Mesothelial cell of epicardium (in vitro differentiated cells): ENCODE data around the gene DPYD. TPM values are rescaled to one million over a fixed set of nuclear protein-coding genes. Genes with fewer than 3 reads are reported as not detected.

Source experiments
- DNase-seq, 2 experiments: peaks; one replicate each; pipeline ENCODE4 v3.0.0; 2021; ENCODE audit warnings: low spot score in 2 of 2; ENCODE audit not compliant: unreplicated experiment in 2 of 2
- H3K27ac Mint-ChIP-seq: 2 replicates; pipeline ENCODE4 v1.8.0; 2021; ENCODE audit warnings: mixed read lengths
- H3K27me3 Mint-ChIP-seq: 2 replicates; pipeline ENCODE4 v1.8.0; 2021; ENCODE audit warnings: low read depth, mixed read lengths
- H3K36me3 Mint-ChIP-seq: 2 replicates; pipeline ENCODE4 v1.8.0; 2021; ENCODE audit warnings: mixed read lengths
- H3K4me1 Mint-ChIP-seq: 2 replicates; pipeline ENCODE4 v1.8.0; 2021; ENCODE audit warnings: mixed read lengths
- H3K4me3 Mint-ChIP-seq: 2 replicates; pipeline ENCODE4 v1.8.0; 2021; ENCODE audit warnings: mild to moderate bottlenecking, moderate library complexity, mixed read lengths
- H3K9me3 Mint-ChIP-seq: 2 replicates; pipeline ENCODE4 v1.8.0; 2021; ENCODE audit warnings: mixed read lengths
- total RNA-seq: library from RNA; stranded (reverse); gene quantifications from 3 replicates; pipeline ENCODE4 v1.2.1, GENCODE V29; 2021
- TF ChIP-seq, protein P1 (sequence below): fragments of 200-600 bp; sonication (generic); IDR thresholded peaks from one replicate; pipeline ENCODE4 v1.5.0; 2021; ENCODE audit warnings: antibody characterized with exemption; ENCODE audit not compliant: unreplicated experiment

DPYD gene
- total RNA-seq, 1 donor from 2014 or later, result 13.3 TPM

DNA sequence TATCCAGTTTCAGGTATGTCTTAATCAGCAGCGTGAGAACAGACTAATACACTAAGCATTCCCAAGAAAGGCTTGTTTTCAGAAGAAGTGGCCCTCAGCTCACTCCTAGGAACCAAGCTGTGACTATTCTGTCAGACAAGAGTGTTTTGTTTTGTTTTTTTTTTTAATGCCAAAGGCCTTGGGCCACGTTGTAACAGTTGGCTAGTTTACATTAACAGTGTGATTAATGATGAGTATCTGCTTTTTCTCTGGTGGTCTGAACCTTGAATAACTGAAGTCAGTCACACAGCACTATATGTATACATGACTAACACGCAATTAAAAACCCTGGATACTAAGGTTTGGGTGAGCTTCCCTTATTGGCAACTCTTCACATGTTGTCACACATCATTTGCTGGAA is 21.9 kb downstream of the DPYD start:
- Mint-ChIP-seq H3K27me3 (no peaks in the 10 kb centered on the region), H3K9me3 (peaks cover 25% of the 10 kb centered on the region), H3K36me3 (peaks cover 8% of the 10 kb centered on the region), H3K4me1 (peaks cover 10% of the 10 kb centered on the region), H3K27ac (no peak overlapping the region), H3K4me3 (no peak overlapping the region)
- TF ChIP-seq, protein P1, sequence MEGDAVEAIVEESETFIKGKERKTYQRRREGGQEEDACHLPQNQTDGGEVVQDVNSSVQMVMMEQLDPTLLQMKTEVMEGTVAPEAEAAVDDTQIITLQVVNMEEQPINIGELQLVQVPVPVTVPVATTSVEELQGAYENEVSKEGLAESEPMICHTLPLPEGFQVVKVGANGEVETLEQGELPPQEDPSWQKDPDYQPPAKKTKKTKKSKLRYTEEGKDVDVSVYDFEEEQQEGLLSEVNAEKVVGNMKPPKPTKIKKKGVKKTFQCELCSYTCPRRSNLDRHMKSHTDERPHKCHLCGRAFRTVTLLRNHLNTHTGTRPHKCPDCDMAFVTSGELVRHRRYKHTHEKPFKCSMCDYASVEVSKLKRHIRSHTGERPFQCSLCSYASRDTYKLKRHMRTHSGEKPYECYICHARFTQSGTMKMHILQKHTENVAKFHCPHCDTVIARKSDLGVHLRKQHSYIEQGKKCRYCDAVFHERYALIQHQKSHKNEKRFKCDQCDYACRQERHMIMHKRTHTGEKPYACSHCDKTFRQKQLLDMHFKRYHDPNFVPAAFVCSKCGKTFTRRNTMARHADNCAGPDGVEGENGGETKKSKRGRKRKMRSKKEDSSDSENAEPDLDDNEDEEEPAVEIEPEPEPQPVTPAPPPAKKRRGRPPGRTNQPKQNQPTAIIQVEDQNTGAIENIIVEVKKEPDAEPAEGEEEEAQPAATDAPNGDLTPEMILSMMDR, result no peak
- no peak for DNase-seq

DNA sequence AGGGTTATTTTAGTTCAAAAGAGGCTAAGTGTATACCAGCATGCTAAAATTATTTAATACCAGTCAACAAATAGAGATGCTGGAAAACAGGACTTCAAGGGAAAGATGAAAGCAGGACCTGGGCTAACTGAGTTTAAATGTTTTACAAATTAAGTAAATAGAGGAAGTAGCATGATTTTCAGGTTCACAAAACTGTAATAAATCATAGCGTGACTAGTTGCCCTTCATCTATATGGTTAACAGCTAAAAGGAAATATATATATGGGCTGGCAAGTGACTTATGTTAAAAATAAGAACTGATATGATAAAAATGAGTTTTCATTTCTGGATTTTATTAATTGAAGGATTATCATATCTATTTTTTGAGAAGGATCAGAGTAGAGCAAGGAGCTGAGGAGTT is 25.6 kb downstream of the DPYD start:
- DNase-seq, result no peak
- Mint-ChIP-seq H3K27me3 (no peaks in the 10 kb centered on the region), H3K9me3 (peaks cover 25% of the 10 kb centered on the region)

DNA sequence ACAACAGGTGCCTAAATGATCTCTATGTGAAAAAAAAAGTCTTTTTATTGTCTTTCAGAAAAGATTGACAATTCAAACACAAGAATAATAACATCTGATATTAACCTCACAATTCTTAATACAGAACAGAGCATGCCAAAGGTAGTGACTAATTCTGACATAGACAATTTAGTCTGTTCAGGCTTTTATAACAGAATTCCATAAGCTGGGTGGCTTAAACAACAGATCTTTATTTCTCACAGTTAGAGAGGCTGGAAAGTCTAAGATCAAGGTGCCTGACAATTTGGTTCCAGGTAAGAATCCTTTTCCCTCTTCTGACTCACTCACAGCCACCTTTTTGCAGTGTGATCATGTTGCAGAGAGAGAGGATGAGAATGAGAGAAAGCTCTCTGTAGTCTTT is 27.0 kb downstream of the DPYD start:
- no peak for DNase-seq
- no peaks in the 10 kb centered on the region for H3K27me3 Mint-ChIP-seq
- H3K4me1 Mint-ChIP-seq, result no peaks in the 10 kb centered on the region
- H3K27ac Mint-ChIP-seq, result no peak overlapping the region
- H3K36me3 Mint-ChIP-seq, result peaks cover 9% of the 10 kb centered on the region
- peaks cover 26% of the 10 kb centered on the region for H3K9me3 Mint-ChIP-seq
- H3K4me3 Mint-ChIP-seq, result no peak overlapping the region
- TF ChIP-seq, protein P1, result no peak

More for the DNA sequence above, 25.6 kb downstream of the DPYD start:
- Mint-ChIP-seq H3K36me3 (peaks cover 8% of the 10 kb centered on the region), H3K27ac (no peak overlapping the region), H3K4me3 (no peak overlapping the region), H3K4me1 (peaks cover 3% of the 10 kb centered on the region)
- TF ChIP-seq, protein P1, result no peak

DNA sequence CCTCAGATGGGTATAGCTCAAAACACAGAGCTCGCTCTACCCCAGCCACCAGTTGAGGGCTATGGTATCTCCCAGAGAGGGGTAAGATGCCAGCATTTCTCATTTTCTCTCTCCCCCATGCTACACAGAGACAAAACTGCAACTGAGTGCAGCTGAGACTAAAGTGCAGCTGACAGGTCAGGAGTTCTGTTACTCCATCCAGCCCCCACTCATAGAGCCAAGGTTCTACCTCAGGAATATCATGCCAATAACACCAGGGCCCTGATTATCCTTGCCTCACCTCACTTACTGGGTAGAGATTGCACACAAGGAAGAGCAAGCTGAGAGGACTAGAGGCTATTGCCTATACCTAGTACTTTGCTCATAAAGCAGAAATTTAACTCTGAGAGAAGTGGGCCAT is 34.6 kb downstream of the DPYD start:
- H3K36me3 Mint-ChIP-seq, result peaks cover 14% of the 10 kb centered on the region
- no peak for DNase-seq

DNA sequence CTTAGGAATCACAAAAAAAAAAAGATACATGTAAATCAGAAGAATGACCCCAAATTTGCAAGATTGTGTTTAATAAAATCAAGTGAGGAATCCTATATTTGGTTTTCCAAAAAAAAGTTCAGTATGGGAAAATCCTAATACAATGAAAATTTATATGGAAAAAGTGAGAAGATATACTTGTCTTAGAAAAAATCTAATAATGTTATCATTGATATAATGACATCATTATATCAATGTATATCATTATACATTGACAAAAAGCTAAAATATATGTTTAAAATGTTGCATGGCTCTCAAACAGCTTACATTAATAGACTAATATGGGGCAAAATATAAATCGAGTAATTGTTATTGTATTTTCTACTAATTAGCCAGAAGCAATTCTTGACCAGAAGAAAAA is 37.0 kb downstream of the DPYD start:
- Mint-ChIP-seq H3K9me3 (peaks cover 13% of the 10 kb centered on the region), H3K36me3 (peaks cover 13% of the 10 kb centered on the region), H3K27ac (no peak overlapping the region), H3K4me3 (no peak overlapping the region), H3K4me1 (peaks cover 4% of the 10 kb centered on the region), H3K27me3 (no peaks in the 10 kb centered on the region)
- TF ChIP-seq, protein P1, result no peak
- no peak for DNase-seq

More for the DNA sequence above, 34.6 kb downstream of the DPYD start:
- no peaks in the 10 kb centered on the region for H3K27me3 Mint-ChIP-seq
- H3K4me3 Mint-ChIP-seq, result no peak overlapping the region
- H3K4me1 Mint-ChIP-seq, result peaks cover 4% of the 10 kb centered on the region
- TF ChIP-seq, protein P1, result no peak
- no peak overlapping the region for H3K27ac Mint-ChIP-seq
- peaks cover 20% of the 10 kb centered on the region for H3K9me3 Mint-ChIP-seq

DNA sequence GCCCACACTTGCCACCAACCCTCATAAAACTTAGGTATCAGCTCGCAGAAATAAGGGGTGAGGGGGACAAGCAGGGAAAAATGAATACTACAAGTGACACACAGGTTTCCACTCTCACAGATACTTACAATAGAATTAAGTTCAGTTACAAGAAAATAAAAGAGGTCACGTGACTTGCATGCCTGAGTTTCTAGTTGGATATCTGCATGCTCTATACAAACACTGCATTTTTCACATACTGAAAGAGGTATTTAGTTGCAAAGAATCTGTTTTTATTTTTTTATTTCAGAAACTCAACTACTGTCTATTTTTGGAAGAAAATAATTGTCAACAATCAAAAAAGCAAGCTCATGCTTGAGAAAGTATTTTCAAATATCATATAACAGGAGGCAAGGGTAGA is 43.5 kb downstream of the DPYD start:
- no peak overlapping the region for H3K4me3 Mint-ChIP-seq
- peaks cover 3% of the 10 kb centered on the region for H3K27me3 Mint-ChIP-seq
- no peak for DNase-seq
- no peak overlapping the region for H3K27ac Mint-ChIP-seq
- TF ChIP-seq, protein P1, result no peak
- H3K4me1 Mint-ChIP-seq, result no peaks in the 10 kb centered on the region
- H3K9me3 Mint-ChIP-seq, result no peaks in the 10 kb centered on the region
- H3K36me3 Mint-ChIP-seq, result peaks cover 3% of the 10 kb centered on the region
